Measurements from ENCODE around the gene GSC2.

Gene GSC2

GRCh38 chr22:19125011-19125410, 25.1 kb downstream of the GSC2 start:
- no peak overlapping the region for H3K4me3 ChIP-seq (ENCODE audit: low read length)
- no peak for DNase-seq (ENCODE audit: low read depth)
- no peak for TF ChIP-seq CTCF (conservative IDR thresholded peaks at IDR 0.05; ENCODE audit: low read depth, low read length)

- TF ChIP-seq CTCF (conservative IDR thresholded peaks at IDR 0.05; ENCODE audit: low read depth, low read length), result no peak
- no peak for DNase-seq (ENCODE audit: low read depth)
Observed at GRCh38 chr22:19124377-19124776, 25.7 kb downstream of the GSC2 start.

GRCh38 chr22:19123936-19124335, 26.2 kb downstream of the GSC2 start:
- TF ChIP-seq CTCF (conservative IDR thresholded peaks at IDR 0.05; ENCODE audit: low read depth, low read length), result no peak
- no peak for DNase-seq (ENCODE audit: low read depth)
- H3K4me3 ChIP-seq (ENCODE audit: low read length), result no peak overlapping the region

More at GRCh38 chr22:19124377-19124776, 25.7 kb downstream of the GSC2 start:
- H3K4me3 ChIP-seq (ENCODE audit: low read length), result no peak overlapping the region

- no peak for TF ChIP-seq CTCF (conservative IDR thresholded peaks at IDR 0.05; ENCODE audit: low read depth, low read length)
- DNase-seq (ENCODE audit: low read depth), result no peak
- H3K4me3 ChIP-seq (ENCODE audit: low read length), result peak overlapping the region; percentile 55
Observed at GRCh38 chr22:19122752-19123492, 27.2 kb downstream of the GSC2 start.

- peak; percentile 81 for DNase-seq (ENCODE audit: low read depth)
- no peak for TF ChIP-seq CTCF (conservative IDR thresholded peaks at IDR 0.05; ENCODE audit: low read depth, low read length)
Observed at GRCh38 chr22:19122143-19122751, 27.8 kb downstream of the GSC2 start, which contains the start of gene DGCR2. DGCR2 (minus strand) TSS chr22:19122412; CDS start chr22:19122206, 206 bp downstream.

GRCh38 chr22:19121631-19122142, 28.4 kb downstream of the GSC2 start:
- no peak for DNase-seq (ENCODE audit: low read depth)
- no peak for TF ChIP-seq CTCF (conservative IDR thresholded peaks at IDR 0.05; ENCODE audit: low read depth, low read length)
- H3K4me3 ChIP-seq (ENCODE audit: low read length), result peak overlapping the region; percentile 88

More at GRCh38 chr22:19122143-19122751, 27.8 kb downstream of the GSC2 start, which contains the start of gene DGCR2:
- peak within 1 kb of the TSS; percentile 88 for H3K4me3 ChIP-seq (ENCODE audit: low read length)
